Endothelial cell of umbilical vein (primary cell): ENCODE results near the gene KLF16. TPM values are rescaled to one million over a fixed set of nuclear protein-coding genes. Genes with fewer than 3 reads are reported as not detected.
A peak's percentile ranks its signal among the peaks of the same experiment; 100 is the strongest.

Experiments
- BruUV-seq: library from RNA; stranded (reverse); fragments of 400-500 nt; replicated peaks from 2 replicates; lab custom pipeline; 2021; lab: Mats Ljungman, UMichigan
- CTCF ChIA-PET: fragments of 300-600, 350-600 bp; sonication (Branson Sonifier 250); formaldehyde crosslinking; loops from one replicate; lab custom pipeline; 2021; ENCODE audit warnings: antibody characterized with exemption, inconsistent platforms; lab: Charles Lee
- POLR2A ChIA-PET: fragments of 300-600, 350-600 bp; sonication (Branson Sonifier 250); formaldehyde crosslinking; loops from one replicate; lab custom pipeline; 2021; ENCODE audit warnings: antibody characterized with exemption, inconsistent platforms; lab: Charles Lee
- DNase-seq: peaks from one replicate; pipeline ENCODE4 v3.0.0-alpha.2; 2011; ENCODE audit warnings: low read depth, low spot score
- FAIRE-seq: peaks from 2 replicates; lab custom pipeline; 2011; peaks lifted over from hg19 to GRCh38; lab: Jason Lieb, UNC
- H2AFZ ChIP-seq: 2 replicates; pipeline ENCODE4 v1.6.0; 2012; ENCODE audit warnings: low read depth, low read length, control low read depth, inconsistent platforms
- H3K27ac ChIP-seq: 2 replicates; pipeline ENCODE4 v1.5.1; 2011; ENCODE audit warnings: low read depth, mild to moderate bottlenecking, control low read depth, low read length, moderate library complexity; ENCODE audit not compliant: insufficient read depth
- H3K27me3 ChIP-seq, 2 experiments: 2 replicates each; pipeline versions ENCODE4 v1.6.0 to v1.6.1; 2011; ENCODE audit warnings: low read length in 2 of 2, mixed read lengths in 1 of 2; ENCODE audit not compliant: control insufficient read depth in 2 of 2, insufficient read depth in 2 of 2
- H3K36me3 ChIP-seq, 2 experiments: 2 replicates in 1 of 2; 3 replicates in 1 of 2; pipeline ENCODE4 v1.5.1; 2011; ENCODE audit warnings: low read length in 2 of 2, mild to moderate bottlenecking in 1 of 2, moderate library complexity in 1 of 2; ENCODE audit not compliant: control insufficient read depth in 2 of 2, insufficient read depth in 2 of 2; ENCODE audit errors: extremely low read depth in 1 of 2
- H3K4me1 ChIP-seq: 3 replicates; pipeline ENCODE4 v1.5.1; 2011; ENCODE audit warnings: mild to moderate bottlenecking, low read length; ENCODE audit not compliant: control insufficient read depth, insufficient read depth; ENCODE audit errors: extremely low read depth
- H3K4me2 ChIP-seq: 2 replicates; pipeline ENCODE4 v1.6.1; 2011; ENCODE audit warnings: low read length, control low read depth, mixed read lengths; ENCODE audit not compliant: insufficient read depth
- H3K4me3 ChIP-seq, 3 experiments: fragments of 200-600 bp in 1 of 3; sonication (generic), shearing (Covaris generic) in 1 of 3; replicated peaks in 1 of 3; 2 replicates each; pipeline ENCODE4 v1.5.1; 2011 to 2016; ENCODE audit warnings: control low read depth in 3 of 3, low read length in 3 of 3, mild to moderate bottlenecking in 2 of 3, inconsistent platforms in 1 of 3, low read depth in 1 of 3, moderate library complexity in 1 of 3; ENCODE audit not compliant: insufficient read depth in 1 of 3
- H3K79me2 ChIP-seq: 2 replicates; pipeline ENCODE4 v1.6.0; 2012; ENCODE audit warnings: low read length, inconsistent platforms; ENCODE audit not compliant: control insufficient read depth, insufficient read depth
- H3K9ac ChIP-seq: replicated peaks from 2 replicates; pipeline ENCODE3; 2011; ENCODE audit warnings: low read length, control low read depth; ENCODE audit not compliant: insufficient read depth; ENCODE audit errors: extremely low read depth
- H3K9me1 ChIP-seq: replicated peaks from 3 replicates; pipeline ENCODE4 v1.6.0; 2011; ENCODE audit warnings: mild to moderate bottlenecking, low read length; ENCODE audit not compliant: control insufficient read depth, insufficient read depth; ENCODE audit errors: extremely low read depth
- H3K9me3 ChIP-seq: replicated peaks from 2 replicates; pipeline ENCODE4 v1.5.1; 2012; ENCODE audit warnings: low read length, inconsistent platforms; ENCODE audit not compliant: control insufficient read depth, insufficient read depth
- H4K20me1 ChIP-seq: replicated peaks from 2 replicates; pipeline ENCODE3; 2011; ENCODE audit warnings: mild to moderate bottlenecking, low read length; ENCODE audit not compliant: control insufficient read depth, insufficient read depth; ENCODE audit errors: extremely low read depth
- CTCF ChIP-seq, 2 donors: IDR thresholded peaks; 1 replicate in 1 of 2; 2 replicates in 1 of 2; pipeline ENCODE4 v1.5.1; 2011; ENCODE audit warnings: low read length in 2 of 2, mild to moderate bottlenecking in 2 of 2, moderate library complexity in 2 of 2, control low read depth in 1 of 2, inconsistent platforms in 1 of 2, low read depth in 1 of 2; ENCODE audit not compliant: insufficient read depth in 1 of 2; ENCODE audit errors: extremely low read depth in 1 of 2
- EZH2 ChIP-seq: IDR thresholded peaks from 2 replicates; pipeline ENCODE4 v1.6.1; 2012; ENCODE audit warnings: borderline replicate concordance, low read depth, mild to moderate bottlenecking, moderate library complexity, low read length, inconsistent platforms; ENCODE audit not compliant: severe bottlenecking
- FOS ChIP-seq: IDR thresholded peaks from 2 replicates; pipeline ENCODE4 v1.6.1; 2011; ENCODE audit warnings: mild to moderate bottlenecking, low read length, moderate library complexity, borderline replicate concordance; ENCODE audit not compliant: insufficient read depth
- GATA2 ChIP-seq: IDR thresholded peaks from 2 replicates; pipeline ENCODE4 v1.7.0; 2011; ENCODE audit warnings: low read depth, mild to moderate bottlenecking, moderate library complexity, mixed read lengths, low read length; ENCODE audit not compliant: insufficient read length, insufficient read depth
- JUN ChIP-seq: IDR thresholded peaks from 2 replicates; pipeline ENCODE4 v1.6.1; 2011; ENCODE audit warnings: borderline replicate concordance, low read depth; ENCODE audit not compliant: insufficient read length, insufficient read depth
- MAX ChIP-seq: IDR thresholded peaks from 2 replicates; pipeline ENCODE4 v1.6.1; 2011; ENCODE audit not compliant: insufficient read depth, insufficient read length
- MYC ChIP-seq: IDR thresholded peaks from one replicate; pipeline ENCODE4 v1.6.1; 2011; ENCODE audit warnings: mild to moderate bottlenecking, low read depth, low read length
- POLR2A ChIP-seq: IDR thresholded peaks from 2 replicates; pipeline ENCODE4 v1.6.1; 2012; ENCODE audit warnings: low read depth, mild to moderate bottlenecking, control low read depth, low read length
- POLR2AphosphoS5 ChIP-seq: IDR thresholded peaks from 2 replicates; pipeline ENCODE4 v1.6.1; 2012; ENCODE audit warnings: low read depth, mild to moderate bottlenecking, control low read depth, low read length, moderate library complexity; ENCODE audit not compliant: insufficient read depth
- dilution Hi-C: fragments of 300-500 bp; cut with MboI; formaldehyde crosslinking; loops from one replicate; pipeline ENCODE4 v1.15.0; 2019; ENCODE audit warnings: low sequenced_read_pairs; ENCODE audit not compliant: extremely low pct_ligation_motif_present
- intact Hi-C: fragments of 100-400 bp; cut with micrococcal nuclease; formaldehyde crosslinking; loops from one replicate; pipeline ENCODE4 v1.10.0; 2022
- polyA plus RNA-seq, 4 experiments: library from polyadenylated mRNA; depleted of rRNA in 3 of 4; stranded (reverse) in 3 of 4; unstranded in 1 of 4; fragments of >200 nt; gene quantifications; 2 replicates each; pipeline versions ENCODE4 v1.2.1 to v1.2.3, GENCODE V29; 2011 to 2012; ENCODE audit warnings: missing spikeins in 1 of 4
- total RNA-seq: library from RNA; stranded (reverse); gene quantifications from 2 replicates; pipeline ENCODE4 v1.2.3, GENCODE V29; 2021

Gene KLF16
- total and polyA plus RNA-seq, 2 donors (not counting 3 experiments of a cell fraction or from before 2014, with no cell fraction given), result 11.6 to 36.6 TPM

DNA sequence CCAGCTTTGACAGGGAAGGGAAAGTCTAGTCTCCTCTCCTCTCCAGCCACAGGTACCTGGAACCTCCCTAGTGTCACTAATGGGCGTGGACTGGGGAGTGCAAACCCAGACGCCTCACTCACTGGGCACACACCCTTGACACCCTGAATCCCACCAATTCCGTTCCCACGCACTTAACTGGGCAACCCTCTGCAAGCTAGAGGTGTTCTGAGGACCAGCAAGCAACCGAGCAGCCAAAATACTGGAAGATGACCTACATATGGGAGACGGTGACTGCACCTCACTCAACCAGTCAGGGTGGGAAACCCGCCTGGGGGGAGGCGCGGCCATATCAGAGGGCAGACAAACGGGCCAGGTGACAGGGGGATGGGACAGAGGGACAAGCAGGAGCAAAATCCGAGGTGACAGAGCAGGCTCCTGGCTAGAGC is 20.9 kb upstream of the KLF16 start:
- CTCF ChIA-PET, result interaction anchor here (1.0 to 2.4 kb wide), 3 partner anchors 8 to 20 kb away, joined by 6 to 12 read pairs (median 8); no protein-coding TSS in a partner anchor
- peak overlapping the region; percentile 78 for H3K27ac ChIP-seq
- peak overlapping the region; percentile 83 to 92 (median 88) for H3K4me3 ChIP-seq
- TSS peak; percentile 38 for BruUV-seq
- dilution Hi-C loops (no loop called here), intact Hi-C loops (loop anchor here (2.0 kb wide), 1 partner anchor 20 kb away; no protein-coding TSS in a partner anchor)
- H3K36me3 ChIP-seq, result peaks cover 0 to 1% of the 10 kb centered on the region in 2 experiments
- POLR2A ChIA-PET, result no interaction called here
- peak overlapping the region; percentile 75 for H3K4me2 ChIP-seq
- no peak overlapping the region for H2AFZ ChIP-seq
- no peaks in the 10 kb centered on the region for H3K27me3 ChIP-seq
- TF ChIP-seq EZH2, result no peak
- TF ChIP-seq FOS, result no peak
- TF ChIP-seq JUN, result no peak
- TF ChIP-seq CTCF (IDR thresholded peaks at IDR 0.05; ENCODE audit: extremely low read depth in 1 of 2, insufficient read depth in 1 of 2, low read depth in 1 of 2, low read length in 2 of 2), result no peak
- TF ChIP-seq MAX, result no peak
- TF ChIP-seq POLR2A, result no peak
- no peak for TF ChIP-seq GATA2
- no peak for TF ChIP-seq MYC
- TF ChIP-seq POLR2AphosphoS5, result no peak
- no peak for FAIRE-seq
- H4K20me1 ChIP-seq, result no peaks in the 10 kb centered on the region
- H3K9ac ChIP-seq, result peak overlapping the region; percentile 87
- no peaks in the 10 kb centered on the region for H3K9me1 ChIP-seq
- peaks cover 27% of the 10 kb centered on the region for H3K4me1 ChIP-seq
- no peak for DNase-seq
- H3K9me3 ChIP-seq, result no peaks in the 10 kb centered on the region
- peaks cover 38% of the 10 kb centered on the region for H3K79me2 ChIP-seq
